Activated naive CD4-positive, alpha-beta T cell treated with Interleukin-2 at 50 U/mL for 16 hours (primary cell): ENCODE results near the gene MPHOSPH10.
"Not testable (repeated sequence)": the region's sequence is repeated elsewhere in the genome, so short reads cannot be mapped to it uniquely, and the experiment has no call there.

Experiments used
- DNase-seq: peaks from one replicate; pipeline ENCODE4 v3.0.0-alpha.2; 2020

Gene MPHOSPH10

GRCh38 chr2:71181316-71181715 lies 50.9 kb downstream of the MPHOSPH10 start:
- DNase-seq = no peak

GRCh38 chr2:71183306-71184115 lies 53.1 kb downstream of the MPHOSPH10 start:
- DNase-seq = not testable (repeated sequence)

GRCh38 chr2:71186973-71187372 lies 56.5 kb downstream of the MPHOSPH10 start:
- no peak for DNase-seq

- DNase-seq = no peak
Observed at GRCh38 chr2:71187589-71187988, 57.2 kb downstream of the MPHOSPH10 start.

- DNase-seq = no peak
Observed at GRCh38 chr2:71190656-71191569, 60.5 kb downstream of the MPHOSPH10 start.

- DNase-seq = no peak
Observed at GRCh38 chr2:71191570-71191943, 61.1 kb downstream of the MPHOSPH10 start.
